Hepatocyte (in vitro differentiated cells): ENCODE data around the gene FOXRED2.

ENCODE experiments used
- CTCF ChIP-seq: fragments of 200-600 bp; sonication (generic); IDR thresholded peaks from 2 replicates; pipeline ENCODE4 v1.5.1; 2016; ENCODE audit warnings: antibody characterized with exemption, mild to moderate bottlenecking; ENCODE audit not compliant: poor library complexity
- EZH2phosphoT487 ChIP-seq: fragments of 200-600 bp; sonication (generic); IDR thresholded peaks from one replicate; pipeline ENCODE4 v1.6.1; 2018; ENCODE audit warnings: antibody characterized with exemption, mild to moderate bottlenecking, low read depth, moderate library complexity; ENCODE audit not compliant: unreplicated experiment, severe bottlenecking

- TF ChIP-seq EZH2phosphoT487 (no peak), CTCF (no peak)
Measured at GRCh38 chr22:36549033-36549432, 42.2 kb upstream of the FOXRED2 start.
